Endothelial cell of umbilical vein (primary cell): ENCODE results near the gene NF2. TPM values are rescaled to one million over a fixed set of nuclear protein-coding genes. Genes with fewer than 3 reads are reported as not detected.

Experiments used
- BruUV-seq: library from RNA; stranded (reverse); fragments of 400-500 nt; replicated peaks from 2 replicates; lab custom pipeline; 2021; lab: Mats Ljungman, UMichigan
- CTCF ChIA-PET: fragments of 300-600, 350-600 bp; sonication (Branson Sonifier 250); formaldehyde crosslinking; loops from one replicate; lab custom pipeline; 2021; ENCODE audit warnings: antibody characterized with exemption, inconsistent platforms; lab: Charles Lee
- POLR2A ChIA-PET: fragments of 300-600, 350-600 bp; sonication (Branson Sonifier 250); formaldehyde crosslinking; loops from one replicate; lab custom pipeline; 2021; ENCODE audit warnings: antibody characterized with exemption, inconsistent platforms; lab: Charles Lee
- DNase-seq: peaks from one replicate; pipeline ENCODE4 v3.0.0-alpha.2; 2011; ENCODE audit warnings: low read depth, low spot score
- FAIRE-seq: peaks from 2 replicates; lab custom pipeline; 2011; peaks lifted over from hg19 to GRCh38; lab: Jason Lieb, UNC
- H2AFZ ChIP-seq: 2 replicates; pipeline ENCODE4 v1.6.0; 2012; ENCODE audit warnings: low read depth, low read length, control low read depth, inconsistent platforms
- H3K27ac ChIP-seq: 2 replicates; pipeline ENCODE4 v1.5.1; 2011; ENCODE audit warnings: low read depth, mild to moderate bottlenecking, control low read depth, low read length, moderate library complexity; ENCODE audit not compliant: insufficient read depth
- H3K27me3 ChIP-seq, 2 experiments: 2 replicates each; pipeline versions ENCODE4 v1.6.0 to v1.6.1; 2011; ENCODE audit warnings: low read length in 2 of 2, mixed read lengths in 1 of 2; ENCODE audit not compliant: control insufficient read depth in 2 of 2, insufficient read depth in 2 of 2
- H3K36me3 ChIP-seq, 2 experiments: 2 replicates in 1 of 2; 3 replicates in 1 of 2; pipeline ENCODE4 v1.5.1; 2011; ENCODE audit warnings: low read length in 2 of 2, mild to moderate bottlenecking in 1 of 2, moderate library complexity in 1 of 2; ENCODE audit not compliant: control insufficient read depth in 2 of 2, insufficient read depth in 2 of 2; ENCODE audit errors: extremely low read depth in 1 of 2
- H3K4me1 ChIP-seq: 3 replicates; pipeline ENCODE4 v1.5.1; 2011; ENCODE audit warnings: mild to moderate bottlenecking, low read length; ENCODE audit not compliant: control insufficient read depth, insufficient read depth; ENCODE audit errors: extremely low read depth
- H3K4me2 ChIP-seq: 2 replicates; pipeline ENCODE4 v1.6.1; 2011; ENCODE audit warnings: low read length, control low read depth, mixed read lengths; ENCODE audit not compliant: insufficient read depth
- H3K4me3 ChIP-seq, 3 experiments: fragments of 200-600 bp in 1 of 3; sonication (generic), shearing (Covaris generic) in 1 of 3; replicated peaks in 1 of 3; 2 replicates each; pipeline ENCODE4 v1.5.1; 2011 to 2016; ENCODE audit warnings: control low read depth in 3 of 3, low read length in 3 of 3, mild to moderate bottlenecking in 2 of 3, inconsistent platforms in 1 of 3, low read depth in 1 of 3, moderate library complexity in 1 of 3; ENCODE audit not compliant: insufficient read depth in 1 of 3
- H3K79me2 ChIP-seq: 2 replicates; pipeline ENCODE4 v1.6.0; 2012; ENCODE audit warnings: low read length, inconsistent platforms; ENCODE audit not compliant: control insufficient read depth, insufficient read depth
- H3K9ac ChIP-seq: replicated peaks from 2 replicates; pipeline ENCODE3; 2011; ENCODE audit warnings: low read length, control low read depth; ENCODE audit not compliant: insufficient read depth; ENCODE audit errors: extremely low read depth
- H3K9me1 ChIP-seq: replicated peaks from 3 replicates; pipeline ENCODE4 v1.6.0; 2011; ENCODE audit warnings: mild to moderate bottlenecking, low read length; ENCODE audit not compliant: control insufficient read depth, insufficient read depth; ENCODE audit errors: extremely low read depth
- H3K9me3 ChIP-seq: replicated peaks from 2 replicates; pipeline ENCODE4 v1.5.1; 2012; ENCODE audit warnings: low read length, inconsistent platforms; ENCODE audit not compliant: control insufficient read depth, insufficient read depth
- H4K20me1 ChIP-seq: replicated peaks from 2 replicates; pipeline ENCODE3; 2011; ENCODE audit warnings: mild to moderate bottlenecking, low read length; ENCODE audit not compliant: control insufficient read depth, insufficient read depth; ENCODE audit errors: extremely low read depth
- CTCF ChIP-seq, 2 donors: IDR thresholded peaks; 1 replicate in 1 of 2; 2 replicates in 1 of 2; pipeline ENCODE4 v1.5.1; 2011; ENCODE audit warnings: low read length in 2 of 2, mild to moderate bottlenecking in 2 of 2, moderate library complexity in 2 of 2, control low read depth in 1 of 2, inconsistent platforms in 1 of 2, low read depth in 1 of 2; ENCODE audit not compliant: insufficient read depth in 1 of 2; ENCODE audit errors: extremely low read depth in 1 of 2
- EZH2 ChIP-seq: IDR thresholded peaks from 2 replicates; pipeline ENCODE4 v1.6.1; 2012; ENCODE audit warnings: borderline replicate concordance, low read depth, mild to moderate bottlenecking, moderate library complexity, low read length, inconsistent platforms; ENCODE audit not compliant: severe bottlenecking
- FOS ChIP-seq: IDR thresholded peaks from 2 replicates; pipeline ENCODE4 v1.6.1; 2011; ENCODE audit warnings: mild to moderate bottlenecking, low read length, moderate library complexity, borderline replicate concordance; ENCODE audit not compliant: insufficient read depth
- GATA2 ChIP-seq: IDR thresholded peaks from 2 replicates; pipeline ENCODE4 v1.7.0; 2011; ENCODE audit warnings: low read depth, mild to moderate bottlenecking, moderate library complexity, mixed read lengths, low read length; ENCODE audit not compliant: insufficient read length, insufficient read depth
- JUN ChIP-seq: IDR thresholded peaks from 2 replicates; pipeline ENCODE4 v1.6.1; 2011; ENCODE audit warnings: borderline replicate concordance, low read depth; ENCODE audit not compliant: insufficient read length, insufficient read depth
- MAX ChIP-seq: IDR thresholded peaks from 2 replicates; pipeline ENCODE4 v1.6.1; 2011; ENCODE audit not compliant: insufficient read depth, insufficient read length
- MYC ChIP-seq: IDR thresholded peaks from one replicate; pipeline ENCODE4 v1.6.1; 2011; ENCODE audit warnings: mild to moderate bottlenecking, low read depth, low read length
- POLR2A ChIP-seq: IDR thresholded peaks from 2 replicates; pipeline ENCODE4 v1.6.1; 2012; ENCODE audit warnings: low read depth, mild to moderate bottlenecking, control low read depth, low read length
- POLR2AphosphoS5 ChIP-seq: IDR thresholded peaks from 2 replicates; pipeline ENCODE4 v1.6.1; 2012; ENCODE audit warnings: low read depth, mild to moderate bottlenecking, control low read depth, low read length, moderate library complexity; ENCODE audit not compliant: insufficient read depth
- dilution Hi-C: fragments of 300-500 bp; cut with MboI; formaldehyde crosslinking; loops from one replicate; pipeline ENCODE4 v1.15.0; 2019; ENCODE audit warnings: low sequenced_read_pairs; ENCODE audit not compliant: extremely low pct_ligation_motif_present
- intact Hi-C: fragments of 100-400 bp; cut with micrococcal nuclease; formaldehyde crosslinking; loops from one replicate; pipeline ENCODE4 v1.10.0; 2022
- polyA plus RNA-seq, 4 experiments: library from polyadenylated mRNA; depleted of rRNA in 3 of 4; stranded (reverse) in 3 of 4; unstranded in 1 of 4; fragments of >200 nt; gene quantifications; 2 replicates each; pipeline versions ENCODE4 v1.2.1 to v1.2.3, GENCODE V29; 2011 to 2012; ENCODE audit warnings: missing spikeins in 1 of 4
- total RNA-seq: library from RNA; stranded (reverse); gene quantifications from 2 replicates; pipeline ENCODE4 v1.2.3, GENCODE V29; 2021

NF2 gene
- total and polyA plus RNA-seq, 2 donors (not counting 3 experiments of a cell fraction or from before 2014, with no cell fraction given) = 27.8 to 115 TPM

DNA sequence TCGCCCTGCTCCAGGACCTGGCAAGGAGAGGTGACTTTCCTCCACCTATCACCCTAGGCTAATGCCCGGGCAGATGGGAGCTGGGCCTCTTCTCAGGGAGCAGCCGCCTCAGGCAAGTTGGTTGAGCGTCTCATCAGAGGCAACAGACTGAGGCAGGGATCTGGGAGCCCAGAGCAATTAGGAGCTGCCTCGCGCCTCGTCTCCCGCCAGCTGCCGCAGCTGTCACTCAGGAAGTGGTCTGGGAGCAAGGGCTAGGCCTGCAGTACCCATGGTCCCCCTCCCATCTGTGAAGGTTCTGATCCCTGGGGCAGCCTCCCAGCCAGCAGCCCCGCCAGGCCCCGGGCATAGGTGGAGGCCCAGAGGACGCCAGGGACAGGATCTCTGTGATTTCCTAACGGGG, 111.8 kb downstream of the NF2 start:
- peaks cover 10 to 13% of the 10 kb centered on the region in 2 experiments for H3K27me3 ChIP-seq
- H3K79me2 ChIP-seq = no peaks in the 10 kb centered on the region
- dilution Hi-C loops = no loop called here
- H3K4me1 ChIP-seq = no peaks in the 10 kb centered on the region
- intact Hi-C loops = loop anchor here (10.0 kb wide), 1 partner anchor 240 kb away; no protein-coding TSS in a partner anchor
- H3K9me1 ChIP-seq = no peaks in the 10 kb centered on the region
- no peak overlapping the region for H3K4me2 ChIP-seq
- no peak overlapping the region for H3K4me3 ChIP-seq
- CTCF ChIA-PET = no interaction called here
- no peak for DNase-seq
- TF ChIP-seq FOS (no peak), POLR2AphosphoS5 (no peak), MAX (no peak)
- no peak overlapping the region for H3K9ac ChIP-seq
- POLR2A ChIA-PET = interaction anchor here (0.5 kb wide), 1 partner anchor 19 kb away, joined by 6 read pairs; no protein-coding TSS in a partner anchor
- no peak overlapping the region for H3K27ac ChIP-seq
- no peaks in the 10 kb centered on the region for H4K20me1 ChIP-seq
- H3K9me3 ChIP-seq = no peaks in the 10 kb centered on the region
- no peaks in the 10 kb centered on the region for H3K36me3 ChIP-seq
- no peak overlapping the region for H2AFZ ChIP-seq
- no peak for FAIRE-seq
- BruUV-seq = no TSS peak

DNA sequence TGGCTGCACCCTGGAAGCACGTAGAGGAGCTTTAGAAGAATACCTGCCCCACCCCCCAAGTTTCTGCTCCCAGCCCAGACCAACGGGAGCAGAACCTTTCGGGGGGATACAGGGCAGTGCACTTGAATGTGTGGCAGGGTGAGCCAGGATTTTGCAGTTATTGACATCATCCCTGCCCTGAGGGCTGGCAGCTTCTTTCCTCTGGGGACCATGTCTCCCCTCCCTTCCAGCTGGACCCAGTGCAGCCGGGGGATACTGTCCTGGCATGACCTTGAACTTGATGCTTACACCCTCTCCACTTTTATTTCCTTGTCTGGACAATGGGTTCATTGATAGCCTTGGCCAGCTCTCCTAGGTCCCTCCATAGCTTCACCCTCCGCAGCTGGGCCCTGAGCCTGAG, 112.3 kb downstream of the NF2 start:
- no TSS peak for BruUV-seq
- peaks cover 10 to 13% of the 10 kb centered on the region in 2 experiments for H3K27me3 ChIP-seq
- H3K9ac ChIP-seq = no peak overlapping the region

More for the DNA sequence above, 112.3 kb downstream of the NF2 start:
- no peak for DNase-seq
- H4K20me1 ChIP-seq = no peaks in the 10 kb centered on the region
- H3K27ac ChIP-seq = no peak overlapping the region
- intact Hi-C loops (loop anchor here (10.0 kb wide), 1 partner anchor 241 kb away; no protein-coding TSS in a partner anchor), dilution Hi-C loops (no loop called here)
- no peak for FAIRE-seq
- no peaks in the 10 kb centered on the region for H3K9me1 ChIP-seq
- H3K9me3 ChIP-seq = no peaks in the 10 kb centered on the region
- ChIA-PET POLR2A (interaction anchor here (0.5 kb wide), 1 partner anchor 20 kb away, joined by 6 read pairs; no protein-coding TSS in a partner anchor), CTCF (no interaction called here)
- no peak overlapping the region for H3K4me2 ChIP-seq
- no peak overlapping the region for H2AFZ ChIP-seq
- H3K79me2 ChIP-seq = no peaks in the 10 kb centered on the region
- H3K36me3 ChIP-seq = no peaks in the 10 kb centered on the region
- H3K4me1 ChIP-seq = no peaks in the 10 kb centered on the region
- TF ChIP-seq FOS (no peak), MAX (no peak), GATA2 (no peak), MYC (no peak), POLR2A (no peak), CTCF (IDR thresholded peaks at IDR 0.05; ENCODE audit: extremely low read depth in 1 of 2, insufficient read depth in 1 of 2, low read depth in 1 of 2, low read length in 2 of 2) (no peak), POLR2AphosphoS5 (no peak), EZH2 (no peak), JUN (no peak)
- no peak overlapping the region for H3K4me3 ChIP-seq
